K562 (cell line): Measurements from ENCODE around the gene DDC.
"Not testable (repeated sequence)": the region's sequence is repeated elsewhere in the genome, so short reads cannot be mapped to it uniquely, and the experiment has no call there.

Source experiments
- CTCF ChIP-seq, 3 experiments: IDR thresholded peaks in 2 of 3; conservative IDR thresholded peaks in 1 of 3; 2 replicates each; pipeline ENCODE4 v1.5.1; 2011 to 2012; ENCODE audit warnings: low read length in 3 of 3, mild to moderate bottlenecking in 3 of 3, control low read depth in 2 of 3, improper control_type of control experiment in 1 of 3, inconsistent platforms in 1 of 3, low read depth in 1 of 3, mixed read lengths in 1 of 3, moderate library complexity in 1 of 3; ENCODE audit not compliant: insufficient read depth in 2 of 3
- EGR1 ChIP-seq: fragments of 450-650 bp; conservative IDR thresholded peaks from 2 replicates; pipeline ENCODE4 v1.6.1; 2017; ENCODE audit warnings: mild to moderate bottlenecking
- GATAD2A ChIP-seq: fragments of 450-650 bp; IDR thresholded peaks from 2 replicates; pipeline ENCODE4 v1.6.1; 2017
- PML ChIP-seq: IDR thresholded peaks from 2 replicates; pipeline ENCODE4 v1.6.1; 2012; ENCODE audit warnings: low read length, inconsistent platforms
- ZNF232 ChIP-seq: sonication (generic); formaldehyde crosslinking; IDR thresholded peaks from 2 replicates; pipeline ENCODE4 v1.8.0; 2022; ENCODE audit warnings: mild to moderate bottlenecking, missing genetic modification reagents

GRCh38 chr7:50459183-50459582 is 106.0 kb downstream of the DDC start:
- TF ChIP-seq GATAD2A; ZNF232 (CRISPR knock-in tag); EGR1; PML; CTCF (IDR thresholded peaks at IDR 0.05 in 2 of 3, conservative IDR thresholded peaks at IDR 0.05 in 1 of 3; ENCODE audit: insufficient read depth in 2 of 3, low read depth in 1 of 3, low read length in 3 of 3): not testable (repeated sequence)
